Esophagus (tissue), 2 donors: ENCODE data around the gene C3orf18. TPM values are rescaled to one million over a fixed set of nuclear protein-coding genes. Genes with fewer than 3 reads are reported as not detected.

Experiments used
- H3K27ac ChIP-seq, 2 donors: one replicate each; pipeline ENCODE4 v1.5.1; 2013; ENCODE audit warnings: low read depth in 2 of 2, mild to moderate bottlenecking in 2 of 2, inconsistent platforms in 1 of 2, low read length in 1 of 2, moderate library complexity in 1 of 2
- H3K27me3 ChIP-seq, 2 donors: one replicate each; pipeline ENCODE4 v1.6.1; 2013; ENCODE audit warnings: low read length in 2 of 2, control low read depth in 1 of 2, mild to moderate bottlenecking in 1 of 2; ENCODE audit not compliant: insufficient read depth in 2 of 2, control insufficient read depth in 1 of 2
- H3K36me3 ChIP-seq, 2 donors: one replicate each; pipeline ENCODE4 v1.6.1; 2013; ENCODE audit warnings: low read length in 1 of 2; ENCODE audit not compliant: control insufficient read depth in 2 of 2, insufficient read depth in 2 of 2
- H3K4me1 ChIP-seq, 2 donors: one replicate each; pipeline ENCODE4 v1.6.1; 2013; ENCODE audit warnings: low read length in 1 of 2; ENCODE audit not compliant: control insufficient read depth in 2 of 2, insufficient read depth in 2 of 2
- H3K4me3 ChIP-seq, 2 donors: one replicate each; pipeline ENCODE4 v1.5.1; 2013; ENCODE audit warnings: low read length in 2 of 2, mild to moderate bottlenecking in 2 of 2, low read depth in 1 of 2, moderate library complexity in 1 of 2
- H3K9me3 ChIP-seq, 2 donors: one replicate each; pipeline ENCODE4 v1.6.1; 2013; ENCODE audit warnings: mild to moderate bottlenecking in 2 of 2, low read depth in 1 of 2, low read length in 1 of 2, moderate library complexity in 1 of 2; ENCODE audit not compliant: control insufficient read depth in 2 of 2, insufficient read depth in 1 of 2
- WGBS, 2 donors: extraction: QIAGEN DNeasy Blood & Tissue Kit; methylation state at CpG; one replicate each; pipeline ENCODE4 v1.1.7; 2013; 5-methylcytosine and 5-hydroxymethylcytosine counted together
- polyA plus RNA-seq, 2 donors: library from polyadenylated mRNA; stranded (reverse); fragments of 200-250 nt; gene quantifications; one replicate each; pipeline ENCODE4 v1.2.3, GENCODE V29; 2013
- donor health status: healthy with polysubstance abuse.
- donor health status: Bipolar disorder and iron deficiency.

Gene C3orf18
- polyA plus RNA-seq, 2 donors = 1.8 to 2.0 TPM

DNA sequence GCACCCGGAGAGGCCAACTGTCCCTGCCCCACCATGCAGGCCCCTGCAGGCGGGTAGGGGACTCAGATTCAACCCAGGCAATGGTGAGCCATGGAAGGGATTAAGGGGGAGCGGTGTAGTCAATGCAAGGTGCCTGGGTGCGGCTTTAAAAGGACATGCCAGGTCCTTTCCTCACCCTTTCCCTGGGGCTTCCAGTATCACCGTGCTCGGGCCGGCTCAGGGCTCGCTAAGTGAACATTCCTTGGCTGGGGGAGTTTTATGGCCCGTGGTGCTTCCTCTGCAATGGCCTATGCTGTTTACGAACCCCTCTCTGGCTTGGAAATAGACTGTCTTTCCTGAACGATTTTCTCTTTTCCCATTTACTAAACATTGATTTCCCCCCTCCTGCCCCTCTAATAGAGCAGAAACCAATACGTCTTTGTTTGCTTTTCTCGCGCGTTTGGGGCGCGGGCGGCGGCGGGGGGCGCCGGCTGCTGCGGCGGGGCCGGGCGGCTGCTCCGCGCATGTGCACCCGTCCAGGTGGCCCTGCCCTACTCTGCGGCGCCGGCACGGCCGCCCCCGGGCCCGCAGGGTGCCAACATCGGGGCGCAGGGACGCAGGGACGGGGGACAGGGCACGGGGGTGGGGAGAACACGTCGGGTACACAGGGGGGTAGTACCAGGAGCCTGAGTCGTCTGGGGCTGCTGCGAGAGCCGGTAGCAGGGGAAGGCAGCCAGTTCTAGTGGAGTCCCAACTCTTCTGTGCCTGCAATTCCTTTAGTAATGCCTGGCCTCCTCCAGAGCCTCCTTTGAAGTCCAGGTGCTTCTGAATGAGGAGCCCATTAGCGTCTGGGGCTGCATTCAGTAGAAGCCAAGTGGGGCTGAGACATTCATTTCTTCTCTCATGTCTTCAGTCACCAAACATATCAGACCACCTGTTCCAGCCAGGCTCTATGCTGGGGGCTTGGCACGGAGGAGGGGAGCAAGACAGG is 37.3 kb downstream of the C3orf18 start:
- Histone ChIP-seq H3K36me3 (no peaks in the 10 kb centered on the region), H3K27ac (no peak overlapping the region), H3K4me1 (no peaks in the 10 kb centered on the region), H3K27me3 (no peaks in the 10 kb centered on the region), H3K4me3 (no peak overlapping the region), H3K9me3 (no peaks in the 10 kb centered on the region)
- WGBS, 2 donors = 15 to 16% methylated on average over 48 of the region's 48 CpGs

DNA sequence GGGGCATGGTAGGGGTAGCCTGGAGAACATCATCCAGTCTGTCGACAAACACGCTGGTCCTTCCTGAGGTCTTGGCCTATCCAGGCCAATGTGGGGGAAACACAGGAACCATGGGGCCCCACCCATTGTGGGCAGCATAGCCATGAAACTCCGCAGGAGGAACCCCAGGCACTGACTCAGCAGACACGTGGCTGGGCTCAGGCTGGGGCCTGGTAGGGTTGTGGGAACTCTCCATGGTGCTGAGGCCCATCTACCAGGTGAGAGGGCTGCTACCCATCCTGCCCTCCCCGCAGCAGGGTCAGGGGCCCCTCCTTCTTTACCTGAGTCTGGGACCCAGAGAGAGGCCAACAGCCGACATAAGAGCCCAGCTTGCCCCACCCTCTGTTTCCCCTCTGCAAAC is 41.6 kb downstream of the C3orf18 start:
- no peaks in the 10 kb centered on the region for H3K27me3 ChIP-seq

DNA sequence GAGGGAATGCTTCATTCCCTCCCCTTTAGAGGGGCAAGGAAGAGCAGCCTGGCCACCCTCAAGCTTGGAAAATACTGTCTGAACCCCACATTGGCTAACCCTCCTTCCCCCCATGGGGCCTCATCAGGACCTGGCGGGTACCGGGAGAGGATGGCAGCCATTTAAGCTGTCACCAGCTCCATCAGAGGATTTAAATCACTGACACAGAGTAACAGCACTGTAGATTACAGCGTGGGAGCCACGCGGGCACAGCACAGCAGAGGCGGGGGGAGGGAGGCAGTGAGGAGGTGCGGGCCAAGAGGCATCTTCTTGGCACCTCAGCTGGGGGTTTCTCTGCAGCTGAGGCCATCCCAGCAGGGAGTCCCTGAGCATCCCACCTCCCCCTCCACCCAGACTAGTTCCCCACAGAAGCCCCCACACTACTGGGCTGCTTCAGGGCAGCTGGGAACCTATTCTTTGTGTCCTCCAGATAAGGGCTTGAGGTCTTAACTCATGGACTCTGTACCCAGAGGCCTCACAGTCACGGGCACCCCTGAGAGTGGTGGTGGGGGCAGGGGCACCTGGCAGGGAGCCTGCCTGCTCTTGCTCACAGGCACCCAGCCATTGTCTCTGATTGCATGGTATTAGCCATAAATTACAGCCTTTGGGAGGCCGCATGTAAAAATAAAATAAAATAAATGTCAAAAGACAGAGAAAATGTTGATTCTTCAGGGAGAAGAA is 42.2 kb downstream of the C3orf18 start:
- Histone ChIP-seq H3K27me3 (no peaks in the 10 kb centered on the region), H3K9me3 (no peaks in the 10 kb centered on the region), H3K36me3 (no peaks in the 10 kb centered on the region), H3K4me1 (no peaks in the 10 kb centered on the region), H3K27ac (no peak overlapping the region), H3K4me3 (no peak overlapping the region)
- 71 to 75% methylated on average over 6 to 9 of the region's 9 CpGs for WGBS, 2 donors

More for the DNA sequence above, 41.6 kb downstream of the C3orf18 start:
- H3K9me3 ChIP-seq = no peaks in the 10 kb centered on the region
- no peak overlapping the region for H3K27ac ChIP-seq
- H3K36me3 ChIP-seq = no peaks in the 10 kb centered on the region
- WGBS, 2 donors = 35 to 39% methylated on average over 6 of the region's 6 CpGs
- H3K4me3 ChIP-seq = no peak overlapping the region
- no peaks in the 10 kb centered on the region for H3K4me1 ChIP-seq

DNA sequence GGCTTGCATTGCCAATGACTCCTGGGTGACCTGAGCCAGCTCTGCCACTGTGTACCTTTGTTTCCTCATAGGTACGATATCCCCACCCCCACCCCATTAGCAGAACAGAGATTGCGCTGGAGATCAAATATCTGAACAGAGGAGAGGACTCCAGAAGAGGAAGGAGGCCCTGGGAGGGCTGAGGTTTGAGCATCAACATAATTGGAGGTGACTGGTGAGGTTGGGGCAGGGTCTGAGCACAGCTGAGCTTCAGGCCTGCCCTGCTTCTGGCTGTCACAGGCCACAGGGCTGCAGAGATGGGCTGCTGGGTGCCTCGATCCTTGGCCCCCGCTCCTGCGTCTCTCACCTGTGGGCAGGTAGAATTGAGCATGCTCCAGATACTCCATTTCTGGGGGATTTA is 42.8 kb downstream of the C3orf18 start:
- H3K9me3 ChIP-seq = no peaks in the 10 kb centered on the region
- no peaks in the 10 kb centered on the region for H3K4me1 ChIP-seq
- H3K4me3 ChIP-seq = no peak overlapping the region
- H3K27me3 ChIP-seq = no peaks in the 10 kb centered on the region
- no peaks in the 10 kb centered on the region for H3K36me3 ChIP-seq
- H3K27ac ChIP-seq = no peak overlapping the region
- WGBS, 2 donors = 79 to 85% methylated on average over 5 of the region's 5 CpGs

DNA sequence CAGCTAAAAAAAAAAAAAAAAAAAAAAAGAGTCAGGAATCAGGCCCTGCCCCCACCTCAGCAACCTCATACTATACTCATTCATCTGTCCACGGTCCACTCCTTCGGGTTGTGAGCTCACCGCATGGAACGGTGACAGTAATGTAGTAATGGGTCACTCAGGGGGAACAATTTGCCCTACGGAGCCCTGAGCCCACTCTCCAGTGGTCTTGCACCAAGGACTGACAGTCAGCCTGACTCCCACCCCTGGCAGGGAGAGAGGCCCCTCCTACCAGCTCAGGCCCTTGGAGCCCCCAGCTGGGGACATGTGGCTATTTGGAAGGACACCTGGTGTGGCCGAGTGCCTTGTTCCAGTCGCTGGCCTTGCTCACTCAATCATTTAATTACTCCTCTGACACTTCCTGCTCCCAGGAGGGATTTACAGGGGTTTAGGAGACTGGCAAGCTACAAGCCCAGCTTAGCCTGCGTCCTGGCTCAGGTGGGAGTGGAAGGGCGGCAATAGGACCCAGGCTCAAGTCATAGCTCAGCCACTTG is 44.2 kb downstream of the C3orf18 start:
- H3K4me3 ChIP-seq = no peak overlapping the region
- H3K9me3 ChIP-seq = no peaks in the 10 kb centered on the region
- 70 to 75% methylated on average over 9 of the region's 9 CpGs for WGBS, 2 donors
- H3K36me3 ChIP-seq = no peaks in the 10 kb centered on the region
- no peaks in the 10 kb centered on the region for H3K27me3 ChIP-seq
- H3K27ac ChIP-seq = no peak overlapping the region
- no peaks in the 10 kb centered on the region for H3K4me1 ChIP-seq

DNA sequence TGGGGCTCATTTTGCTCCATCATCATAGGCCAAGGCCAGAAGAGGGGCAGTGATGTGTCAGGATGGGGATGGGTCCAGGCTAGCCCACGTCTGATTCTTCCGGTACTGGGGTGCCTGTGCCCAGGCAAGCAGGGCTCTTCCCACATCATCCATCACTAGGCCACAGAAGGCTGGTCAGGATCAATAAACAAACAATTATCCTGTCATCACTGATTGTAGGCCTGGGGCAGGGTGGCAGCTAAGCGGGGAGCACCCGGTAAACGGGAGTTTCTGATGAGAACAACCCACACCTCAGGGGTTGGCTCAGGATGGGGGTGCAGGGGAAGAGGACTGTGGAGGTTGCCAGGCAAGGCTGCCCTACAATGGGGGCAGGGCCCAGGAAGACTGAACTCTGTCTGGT is 46.0 kb downstream of the C3orf18 start:
- H3K36me3 ChIP-seq = no peaks in the 10 kb centered on the region
- no peaks in the 10 kb centered on the region for H3K27me3 ChIP-seq
- H3K9me3 ChIP-seq = no peaks in the 10 kb centered on the region
- no peaks in the 10 kb centered on the region for H3K4me1 ChIP-seq
- no peak overlapping the region for H3K27ac ChIP-seq
- WGBS, 2 donors = 44 to 61% methylated on average over 5 of the region's 5 CpGs
- no peak overlapping the region for H3K4me3 ChIP-seq

DNA sequence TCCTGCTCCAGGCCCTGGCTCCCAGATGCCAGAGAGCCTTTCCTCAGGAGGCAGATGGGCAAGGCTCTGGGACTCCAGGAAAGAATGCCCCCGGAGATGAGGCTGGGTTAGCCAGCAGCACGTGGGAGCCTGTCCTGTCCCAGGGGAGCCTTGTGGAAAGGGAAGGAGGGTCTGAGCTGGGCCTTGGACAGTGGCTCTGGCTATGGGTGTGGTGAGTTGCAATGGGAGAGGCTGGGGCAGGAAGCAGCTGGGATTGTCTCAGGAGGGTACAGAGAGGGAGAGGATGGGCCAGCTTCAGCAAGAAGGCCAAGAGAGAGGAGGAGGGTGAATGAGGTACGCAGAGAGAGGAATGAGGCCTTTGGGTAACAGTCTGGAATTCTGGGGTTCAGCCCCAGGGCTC is 46.7 kb downstream of the C3orf18 start:
- Histone ChIP-seq H3K4me1 (no peaks in the 10 kb centered on the region), H3K9me3 (no peaks in the 10 kb centered on the region)
- whole genome bisulfite sequencing, 2 donors = 61 to 63% methylated on average over 3 of the region's 3 CpGs

DNA sequence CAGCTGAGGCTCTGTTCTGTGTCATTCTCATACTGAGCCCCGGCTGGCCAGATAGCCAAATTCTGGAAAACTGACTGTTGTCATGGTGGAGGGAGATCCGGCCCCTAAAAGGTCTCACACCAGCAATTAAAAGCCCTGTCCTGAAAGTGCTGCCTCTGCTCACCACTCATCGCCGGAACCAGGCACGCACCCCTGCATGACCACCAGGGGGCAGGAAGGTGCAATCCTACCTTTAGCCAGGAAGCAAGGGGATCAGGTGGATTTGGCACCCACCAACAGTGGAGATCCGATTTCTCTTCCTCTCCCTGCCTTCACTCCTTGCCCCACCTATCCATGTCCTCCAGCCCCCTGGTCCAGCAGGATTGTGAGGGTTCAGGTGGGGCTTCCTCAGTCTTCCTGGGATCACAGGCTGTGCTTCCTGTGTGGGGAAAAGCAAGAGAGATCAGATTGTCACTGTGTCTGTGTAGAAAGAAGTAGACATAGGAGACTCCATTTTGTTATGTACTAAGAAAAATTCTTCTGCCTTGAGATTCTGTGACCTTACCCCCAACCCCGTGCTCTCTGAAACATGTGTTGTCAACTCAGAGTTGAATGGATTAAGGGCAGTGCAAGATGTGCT is 48.0 kb downstream of the C3orf18 start:
- no peaks in the 10 kb centered on the region for H3K9me3 ChIP-seq
- no peaks in the 10 kb centered on the region for H3K4me1 ChIP-seq
- no peaks in the 10 kb centered on the region for H3K27me3 ChIP-seq
- H3K27ac ChIP-seq = no peak overlapping the region
- WGBS, 2 donors = 17 to 18% methylated on average over 7 of the region's 7 CpGs
- H3K36me3 ChIP-seq = no peaks in the 10 kb centered on the region
- no peak overlapping the region for H3K4me3 ChIP-seq

More for the DNA sequence above, 46.7 kb downstream of the C3orf18 start:
- Histone ChIP-seq H3K36me3 (no peaks in the 10 kb centered on the region), H3K27me3 (no peaks in the 10 kb centered on the region), H3K27ac (no peak overlapping the region), H3K4me3 (no peak overlapping the region)

DNA sequence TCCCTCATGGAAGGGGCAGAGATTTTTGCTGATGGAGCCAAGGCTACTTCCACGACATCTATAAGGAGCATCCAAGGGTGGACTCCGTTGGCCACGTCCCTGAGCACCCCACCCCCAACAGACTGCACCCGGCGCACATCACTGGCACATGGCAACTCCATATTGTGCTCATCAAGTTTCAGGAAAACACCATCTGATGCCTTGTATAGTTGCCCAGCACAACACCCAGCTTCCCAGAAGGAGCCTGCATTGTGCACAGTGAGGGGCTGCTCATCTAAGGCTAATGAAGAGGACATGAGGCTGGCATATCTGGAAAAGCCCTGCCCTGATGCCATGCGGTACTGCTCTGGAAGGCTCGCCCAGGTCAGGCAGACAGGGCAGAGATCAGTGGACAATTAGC is 49.1 kb downstream of the C3orf18 start:
- 85 to 88% methylated on average over 7 of the region's 7 CpGs for WGBS, 2 donors
- Histone ChIP-seq H3K36me3 (no peaks in the 10 kb centered on the region), H3K9me3 (no peaks in the 10 kb centered on the region), H3K27me3 (no peaks in the 10 kb centered on the region), H3K27ac (no peak overlapping the region), H3K4me3 (no peak overlapping the region), H3K4me1 (no peaks in the 10 kb centered on the region)
